ENCODE data around the gene OPN3. TPM values are rescaled to one million over a fixed set of nuclear protein-coding genes. Genes with fewer than 3 reads are reported as not detected.

OPN3 gene
- total and polyA plus RNA-seq, 2 of the 4 experiments (the other 2 are of a cell fraction), result 16.4 to 21.9 TPM

GRCh38 chr1:241679404-241679803, 39.2 kb upstream of the OPN3 start:
- dilution Hi-C loops (cut with HindIII; ENCODE audit: low sequenced_read_pairs, unreplicated experiment), result no loop called here
- Histone ChIP-seq H3K4me2 (ENCODE audit: low read depth, low read length) (no peak overlapping the region), H2BK20ac (ENCODE audit: low read depth, low read length) (no peak overlapping the region), H3K9ac (ENCODE audit: low read depth, low read length) (no peak overlapping the region), H3K4ac (ENCODE audit: low read depth, low read length) (no peak overlapping the region), H3K27me3 (ENCODE audit: control insufficient read depth, insufficient read depth, low read length) (peaks cover 2% of the 10 kb centered on the region; the same call in 1 of the 2 replicates), H4K20me1 (ENCODE audit: insufficient read depth, low read length) (no peaks in the 10 kb centered on the region), H2BK15ac (ENCODE audit: low read depth, low read length) (no peak overlapping the region), H3K9me1 (ENCODE audit: insufficient read depth, low read length) (no peaks in the 10 kb centered on the region), H3K4me1 (ENCODE audit: control insufficient read depth, insufficient read depth, low read length) (no peaks in the 10 kb centered on the region), H2AK9ac (replicated peaks; ENCODE audit: low read depth, low read length, poor library complexity) (no peak overlapping the region), H3K4me3 (ENCODE audit: insufficient read depth, low read depth, low read length) (no peak overlapping the region), H3K18ac (ENCODE audit: low read depth, low read length) (no peak overlapping the region), H4K5ac (ENCODE audit: low read depth, low read length) (no peak overlapping the region), H3K36me3 (ENCODE audit: control insufficient read depth, insufficient read depth, low read length) (no peaks in the 10 kb centered on the region), H2AK5ac (ENCODE audit: low read depth, low read length) (no peak overlapping the region), H2AFZ (replicated peaks; ENCODE audit: low read length, poor library complexity) (no peak overlapping the region), H2BK5ac (ENCODE audit: low read depth, low read length, poor library complexity, severe bottlenecking) (no peak overlapping the region), H3K79me1 (ENCODE audit: low read depth in 1 of 2, low read length in 2 of 2) (no peaks in the 10 kb centered on the region), H3K23ac (ENCODE audit: low read depth, low read length) (no peak overlapping the region), H3K56ac (ENCODE audit: extremely low read depth, insufficient read depth, low read length) (no peak overlapping the region), H3K14ac (replicated peaks; ENCODE audit: low read depth, low read length) (no peak overlapping the region), H2BK120ac (ENCODE audit: low read depth, low read length) (no peak overlapping the region), H4K91ac (ENCODE audit: insufficient read depth, low read depth, low read length) (no peak overlapping the region), H3K27ac (ENCODE audit: insufficient read depth, low read length) (no peak overlapping the region), H3K9me3 (ENCODE audit: control insufficient read depth, insufficient read depth, low read length) (no peaks in the 10 kb centered on the region), H4K8ac (ENCODE audit: low read depth in 2 of 2, low read length in 2 of 2) (no peak overlapping the region)
- no CpG with 5 or more reads among the region's 4 CpGs for WGBS, 2 experiments (ENCODE audit: extremely low coverage in 2 of 2, insufficient read length in 1 of 2)
- no peak for ATAC-seq (ENCODE audit: low read depth)
- POLR2A ChIA-PET (ENCODE audit: unreplicated experiment), result no interaction called here
- BruUV-seq (replicated peaks), result no TSS peak
- in situ Hi-C loops (cut with MboI; ENCODE audit: low sequenced_read_pairs), result no loop called here
- CTCF ChIA-PET, result interaction anchor here (0.7 kb wide), 1 partner anchor 9 kb away, joined by 4 read pairs; no protein-coding TSS in a partner anchor
- TF ChIP-seq CEBPB (IDR thresholded peaks at IDR 0.05; ENCODE audit: low read depth, low read length) (no peak), BHLHE40 (IDR thresholded peaks at IDR 0.05; ENCODE audit: low read depth, low read length) (no peak), NFE2L2 (IDR thresholded peaks at IDR 0.05; ENCODE audit: low read depth, low read length) (no peak), USF2 (IDR thresholded peaks at IDR 0.05; ENCODE audit: low read depth, low read length) (no peak), MXI1 (IDR thresholded peaks at IDR 0.05; ENCODE audit: borderline replicate concordance, low read depth, low read length) (no peak), CTCF (conservative IDR thresholded peaks at IDR 0.05; ENCODE audit: low read depth, low read length) (no peak), RAD21 (IDR thresholded peaks at IDR 0.05; ENCODE audit: low read length) (no peak)
- no peak for DNase-seq
- intact Hi-C loops (cut with micrococcal nuclease), result no loop called here

All from IMR-90 (cell line).